BE2C (cell line): ENCODE data around the gene TMEM233.

Experiments
- DNase-seq: peaks from one replicate; pipeline ENCODE4 v3.0.0-alpha.2; 2020
- H3K27me3 ChIP-seq: fragments of 250-450 bp; sonication (Bioruptor Pico); 2 replicates; pipeline ENCODE4 v1.5.1; 2020; ENCODE audit warnings: mild to moderate bottlenecking
- H3K36me3 ChIP-seq: fragments of 250-450 bp; sonication (Bioruptor Pico); 2 replicates; pipeline ENCODE4 v1.5.1; 2020; ENCODE audit warnings: mild to moderate bottlenecking
- H3K4me1 ChIP-seq: fragments of 250-450 bp; sonication (Bioruptor Pico); 2 replicates; pipeline ENCODE4 v1.5.1; 2020
- H3K4me3 ChIP-seq: 2 replicates; pipeline ENCODE4 v1.5.1; 2011; ENCODE audit warnings: low read depth, low read length
- H3K9me3 ChIP-seq: fragments of 250-450 bp; sonication (Bioruptor Pico); 2 replicates; pipeline ENCODE4 v1.5.1; 2020
- CTCF ChIP-seq: IDR thresholded peaks from 2 replicates; pipeline ENCODE4 v1.5.1; 2012; ENCODE audit warnings: mild to moderate bottlenecking, low read depth, low read length

The TMEM233 gene

DNA sequence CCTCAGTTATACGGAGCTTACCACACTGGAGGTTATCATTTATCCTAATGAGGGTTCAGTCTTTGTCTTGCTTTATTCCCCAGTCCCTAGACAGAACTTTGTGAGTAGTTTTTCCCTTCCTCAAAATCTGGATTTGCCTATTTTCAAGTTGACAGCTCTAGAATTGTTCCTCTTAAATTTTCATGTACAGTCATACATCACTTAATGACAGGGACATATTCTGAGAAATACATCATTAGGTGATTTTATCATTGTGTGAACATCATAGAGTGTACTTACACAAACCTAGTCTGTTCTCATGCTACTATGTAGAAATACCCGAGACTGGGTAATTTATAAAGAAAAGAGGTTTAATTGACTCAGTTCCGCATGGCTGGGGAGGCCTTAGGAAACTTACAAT lies 77.5 kb downstream of the TMEM233 start:
- no peaks in the 10 kb centered on the region for H3K9me3 ChIP-seq
- H3K4me1 ChIP-seq: no peaks in the 10 kb centered on the region
- peaks cover 44% of the 10 kb centered on the region for H3K36me3 ChIP-seq
- no peak overlapping the region for H3K4me3 ChIP-seq
- no peaks in the 10 kb centered on the region for H3K27me3 ChIP-seq
- no peak for DNase-seq
- TF ChIP-seq CTCF: no peak

GRCh38 chr12:119672194-119672593 lies 78.6 kb downstream of the TMEM233 start:
- H3K9me3 ChIP-seq: no peaks in the 10 kb centered on the region
- peaks cover 54% of the 10 kb centered on the region for H3K36me3 ChIP-seq
- no peaks in the 10 kb centered on the region for H3K27me3 ChIP-seq
- H3K4me3 ChIP-seq: no peak overlapping the region
- TF ChIP-seq CTCF: no peak
- no peak for DNase-seq
- H3K4me1 ChIP-seq: no peaks in the 10 kb centered on the region

- Histone ChIP-seq H3K9me3 (no peaks in the 10 kb centered on the region), H3K4me3 (no peak overlapping the region), H3K4me1 (no peaks in the 10 kb centered on the region), H3K27me3 (no peaks in the 10 kb centered on the region), H3K36me3 (peaks cover 67% of the 10 kb centered on the region)
- no peak for DNase-seq
- no peak for TF ChIP-seq CTCF
Measured at GRCh38 chr12:119673634-119674033, 80.1 kb downstream of the TMEM233 start.

DNA sequence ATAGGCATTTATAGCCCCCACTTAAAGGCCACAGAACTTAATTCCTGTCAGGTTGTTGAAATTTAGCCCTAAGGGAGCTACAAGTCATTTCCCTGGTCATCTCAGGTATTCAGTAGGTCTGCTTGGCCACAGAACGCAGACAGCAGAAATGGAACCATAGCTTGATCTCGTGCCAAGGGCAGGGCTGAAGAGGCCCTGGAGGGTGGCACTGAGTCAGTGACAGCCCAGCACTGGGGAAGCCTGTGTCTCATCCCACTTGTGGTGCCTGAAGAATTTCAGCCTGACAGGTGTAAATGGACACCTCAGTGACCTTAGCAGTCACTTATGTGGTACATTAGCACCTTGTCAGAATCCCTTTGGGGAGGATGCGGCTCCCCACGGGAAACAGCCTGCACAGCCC lies 81.0 kb downstream of the TMEM233 start:
- TF ChIP-seq CTCF: no peak
- H3K36me3 ChIP-seq: peaks cover 72% of the 10 kb centered on the region
- no peaks in the 10 kb centered on the region for H3K9me3 ChIP-seq
- H3K4me3 ChIP-seq: no peak overlapping the region
- no peaks in the 10 kb centered on the region for H3K4me1 ChIP-seq
- no peak for DNase-seq
- no peaks in the 10 kb centered on the region for H3K27me3 ChIP-seq

DNA sequence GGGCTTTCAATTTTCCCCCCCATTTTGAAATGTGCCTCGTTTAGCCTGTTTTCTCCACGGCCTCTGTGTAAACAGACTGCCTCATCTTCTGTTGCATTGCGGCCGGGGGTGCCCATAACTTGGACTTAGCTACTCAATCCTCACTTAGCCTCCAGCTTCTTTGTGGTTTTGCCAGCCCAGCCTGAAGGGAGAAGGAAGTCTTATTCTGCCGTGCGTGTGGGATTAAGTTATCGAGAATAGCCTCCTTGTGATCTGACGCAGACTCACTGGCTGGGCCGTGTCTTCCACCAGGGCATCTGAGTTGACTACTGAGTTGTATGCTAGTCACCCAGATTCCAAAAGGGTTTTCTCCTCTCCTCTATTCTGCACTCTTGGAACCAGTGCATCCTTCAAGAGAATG lies 82.4 kb downstream of the TMEM233 start:
- Histone ChIP-seq H3K4me1 (no peaks in the 10 kb centered on the region), H3K9me3 (no peaks in the 10 kb centered on the region), H3K27me3 (no peaks in the 10 kb centered on the region), H3K4me3 (no peak overlapping the region), H3K36me3 (peaks cover 78% of the 10 kb centered on the region)
- no peak for DNase-seq
- no peak for TF ChIP-seq CTCF

GRCh38 chr12:119676573-119676972 lies 83.0 kb downstream of the TMEM233 start:
- no peak for TF ChIP-seq CTCF
- Histone ChIP-seq H3K4me3 (no peak overlapping the region), H3K9me3 (no peaks in the 10 kb centered on the region), H3K36me3 (peaks cover 81% of the 10 kb centered on the region), H3K27me3 (no peaks in the 10 kb centered on the region), H3K4me1 (no peaks in the 10 kb centered on the region)
- DNase-seq: no peak
